DOHH2 (cell line): ENCODE results near the gene LRMDA.

Experiments
- H3F3A ChIP-seq: fragments of 200-600 bp; sonication (generic), shearing (Covaris generic); 2 replicates; pipeline ENCODE4 v1.6.0; 2016; ENCODE audit warnings: antibody characterized with exemption, mild to moderate bottlenecking; ENCODE audit not compliant: control insufficient read depth, insufficient read depth
- H3K27ac ChIP-seq: fragments of 200-600 bp; sonication (generic); 2 replicates; pipeline ENCODE4 v1.5.1; 2014; ENCODE audit warnings: low read depth, mild to moderate bottlenecking, low read length, moderate library complexity
- H3K27me3 ChIP-seq: fragments of 200-600 bp; sonication (generic); 2 replicates; pipeline ENCODE4 v1.6.1; 2014; ENCODE audit warnings: mild to moderate bottlenecking, low read length, mixed read lengths; ENCODE audit not compliant: control insufficient read depth
- H3K36me3 ChIP-seq: fragments of 200-600 bp; sonication (generic); 2 replicates; pipeline ENCODE4 v1.6.1; 2014; ENCODE audit warnings: mild to moderate bottlenecking, low read length, moderate library complexity, mixed read lengths; ENCODE audit not compliant: control insufficient read depth
- H3K4me1 ChIP-seq: fragments of 200-600 bp; sonication (generic); 2 replicates; pipeline ENCODE4 v1.6.1; 2014; ENCODE audit warnings: mild to moderate bottlenecking, low read length, mixed read lengths; ENCODE audit not compliant: control insufficient read depth
- H3K4me2 ChIP-seq: fragments of 200-600 bp; sonication (generic); 2 replicates; pipeline ENCODE4 v1.6.0; 2014; ENCODE audit warnings: mild to moderate bottlenecking, low read length, moderate library complexity
- H3K4me3 ChIP-seq: fragments of 200-600 bp; sonication (generic); 2 replicates; pipeline ENCODE4 v1.5.1; 2014; ENCODE audit warnings: mild to moderate bottlenecking, low read length, mixed read lengths
- H3K79me2 ChIP-seq: fragments of 200-600 bp; sonication (generic); 2 replicates; pipeline ENCODE4 v1.6.1; 2014; ENCODE audit warnings: mild to moderate bottlenecking, low read length, mixed read lengths; ENCODE audit not compliant: control insufficient read depth
- H3K9me2 ChIP-seq: fragments of 200-600 bp; sonication (generic); replicated peaks from 2 replicates; pipeline ENCODE4 v1.6.1; 2014; ENCODE audit warnings: mild to moderate bottlenecking, low read length, mixed read lengths; ENCODE audit not compliant: control insufficient read depth
- H3K9me3 ChIP-seq: fragments of 200-600 bp; sonication (generic); 2 replicates; pipeline ENCODE4 v1.6.1; 2014; ENCODE audit warnings: antibody characterized with exemption, low read length, mixed read lengths; ENCODE audit not compliant: control insufficient read depth, insufficient read depth
- H4K20me1 ChIP-seq: fragments of 200-600 bp; sonication (generic); 2 replicates; pipeline ENCODE4 v1.6.0; 2014; ENCODE audit warnings: low read depth, mild to moderate bottlenecking, antibody characterized with exemption, low read length, moderate library complexity; ENCODE audit not compliant: control insufficient read depth, insufficient read depth
- CTCF ChIP-seq: fragments of 200-600 bp; sonication (generic); IDR thresholded peaks from one replicate; pipeline ENCODE4 v1.5.1; 2014; ENCODE audit warnings: antibody characterized with exemption, mild to moderate bottlenecking, low read depth, low read length; ENCODE audit not compliant: poor library complexity, severe bottlenecking
- EZH2phosphoT487 ChIP-seq: fragments of 200-600 bp; sonication (generic); IDR thresholded peaks from 2 replicates; pipeline ENCODE4 v1.6.1; 2017; ENCODE audit warnings: borderline replicate concordance, mild to moderate bottlenecking, antibody characterized with exemption, low read length, moderate library complexity, mixed read lengths

Gene LRMDA

GRCh38 chr10:76497666-76498065 is 1066.2 kb downstream of the LRMDA start:
- Histone ChIP-seq H4K20me1 (no peaks in the 10 kb centered on the region), H3K27me3 (no peaks in the 10 kb centered on the region), H3K27ac (no peak overlapping the region), H3K4me1 (no peaks in the 10 kb centered on the region), H3K4me2 (no peak overlapping the region), H3K36me3 (no peaks in the 10 kb centered on the region), H3K4me3 (no peak overlapping the region), H3K9me2 (no peaks in the 10 kb centered on the region), H3F3A (no peaks in the 10 kb centered on the region), H3K9me3 (no peaks in the 10 kb centered on the region), H3K79me2 (no peaks in the 10 kb centered on the region)
- TF ChIP-seq CTCF (no peak), EZH2phosphoT487 (no peak)

- Histone ChIP-seq H3F3A (no peaks in the 10 kb centered on the region), H3K4me3 (no peak overlapping the region), H4K20me1 (no peaks in the 10 kb centered on the region), H3K9me3 (no peaks in the 10 kb centered on the region), H3K9me2 (no peaks in the 10 kb centered on the region), H3K27me3 (no peaks in the 10 kb centered on the region), H3K79me2 (no peaks in the 10 kb centered on the region), H3K4me1 (no peaks in the 10 kb centered on the region), H3K36me3 (no peaks in the 10 kb centered on the region), H3K27ac (no peak overlapping the region), H3K4me2 (no peak overlapping the region)
- no peak for TF ChIP-seq CTCF
- no peak for TF ChIP-seq EZH2phosphoT487
These were observed 1073.4 kb downstream of the LRMDA start for GRCh38 chr10:76504823-76505222.

GRCh38 chr10:76509446-76509845 is 1078.0 kb downstream of the LRMDA start:
- Histone ChIP-seq H3K4me3 (no peak overlapping the region), H3K36me3 (no peaks in the 10 kb centered on the region), H3K9me2 (no peaks in the 10 kb centered on the region), H3K9me3 (no peaks in the 10 kb centered on the region), H3K4me1 (no peaks in the 10 kb centered on the region), H4K20me1 (no peaks in the 10 kb centered on the region), H3K27ac (no peak overlapping the region), H3K79me2 (no peaks in the 10 kb centered on the region), H3F3A (no peaks in the 10 kb centered on the region), H3K27me3 (no peaks in the 10 kb centered on the region), H3K4me2 (no peak overlapping the region)
- TF ChIP-seq EZH2phosphoT487 (no peak), CTCF (no peak)

GRCh38 chr10:76514321-76514720 is 1082.9 kb downstream of the LRMDA start:
- Histone ChIP-seq H3K79me2 (no peaks in the 10 kb centered on the region), H4K20me1 (no peaks in the 10 kb centered on the region), H3K4me2 (no peak overlapping the region), H3K27ac (no peak overlapping the region), H3K4me3 (no peak overlapping the region), H3K27me3 (no peaks in the 10 kb centered on the region), H3K9me3 (no peaks in the 10 kb centered on the region), H3K9me2 (no peaks in the 10 kb centered on the region), H3K36me3 (no peaks in the 10 kb centered on the region), H3F3A (no peaks in the 10 kb centered on the region), H3K4me1 (no peaks in the 10 kb centered on the region)
- TF ChIP-seq EZH2phosphoT487 = no peak
